ENCODE results near the gene TBX21.

The TBX21 gene

GRCh38 chr17:47718634-47719405, 14.2 kb upstream of the TBX21 start:
- no peak for TF ChIP-seq CTCF (conservative IDR thresholded peaks at IDR 0.05; ENCODE audit: control insufficient read depth, insufficient read depth, low read depth, low read length)
- no peak for DNase-seq (ENCODE audit: low read depth)
- no peak overlapping the region for H3K4me3 ChIP-seq (ENCODE audit: control insufficient read depth, low read depth, low read length)

- peak; percentile 80 for DNase-seq (ENCODE audit: low read depth)
- TF ChIP-seq CTCF (conservative IDR thresholded peaks at IDR 0.05; ENCODE audit: control insufficient read depth, insufficient read depth, low read depth, low read length), result no peak
- no peak overlapping the region for H3K4me3 ChIP-seq (ENCODE audit: control insufficient read depth, low read depth, low read length)
Observed at GRCh38 chr17:47719411-47720152, 13.5 kb upstream of the TBX21 start.

- DNase-seq (ENCODE audit: low read depth), result no peak
- TF ChIP-seq CTCF (conservative IDR thresholded peaks at IDR 0.05; ENCODE audit: control insufficient read depth, insufficient read depth, low read depth, low read length), result no peak
- H3K4me3 ChIP-seq (ENCODE audit: control insufficient read depth, low read depth, low read length), result no peak overlapping the region
Observed at GRCh38 chr17:47720196-47720595, 12.8 kb upstream of the TBX21 start.

GRCh38 chr17:47720754-47721533, 12.1 kb upstream of the TBX21 start:
- no peak overlapping the region for H3K4me3 ChIP-seq (ENCODE audit: control insufficient read depth, low read depth, low read length)
- no peak for TF ChIP-seq CTCF (conservative IDR thresholded peaks at IDR 0.05; ENCODE audit: control insufficient read depth, insufficient read depth, low read depth, low read length)
- DNase-seq (ENCODE audit: low read depth), result no peak

- TF ChIP-seq CTCF (conservative IDR thresholded peaks at IDR 0.05; ENCODE audit: control insufficient read depth, insufficient read depth, low read depth, low read length), result no peak
- DNase-seq (ENCODE audit: low read depth), result no peak
- no peak overlapping the region for H3K4me3 ChIP-seq (ENCODE audit: control insufficient read depth, low read depth, low read length)
Observed at GRCh38 chr17:47721725-47722124, 11.3 kb upstream of the TBX21 start.

GRCh38 chr17:47724705-47725104, 8.3 kb upstream of the TBX21 start:
- TF ChIP-seq CTCF (conservative IDR thresholded peaks at IDR 0.05; ENCODE audit: control insufficient read depth, insufficient read depth, low read depth, low read length), result no peak
- no peak for DNase-seq (ENCODE audit: low read depth)

More at GRCh38 chr17:47724705-47725104, 8.3 kb upstream of the TBX21 start:
- H3K4me3 ChIP-seq (ENCODE audit: control insufficient read depth, low read depth, low read length), result no peak overlapping the region
